ENCODE measurements around the gene PHGDH.

The PHGDH gene

DNA sequence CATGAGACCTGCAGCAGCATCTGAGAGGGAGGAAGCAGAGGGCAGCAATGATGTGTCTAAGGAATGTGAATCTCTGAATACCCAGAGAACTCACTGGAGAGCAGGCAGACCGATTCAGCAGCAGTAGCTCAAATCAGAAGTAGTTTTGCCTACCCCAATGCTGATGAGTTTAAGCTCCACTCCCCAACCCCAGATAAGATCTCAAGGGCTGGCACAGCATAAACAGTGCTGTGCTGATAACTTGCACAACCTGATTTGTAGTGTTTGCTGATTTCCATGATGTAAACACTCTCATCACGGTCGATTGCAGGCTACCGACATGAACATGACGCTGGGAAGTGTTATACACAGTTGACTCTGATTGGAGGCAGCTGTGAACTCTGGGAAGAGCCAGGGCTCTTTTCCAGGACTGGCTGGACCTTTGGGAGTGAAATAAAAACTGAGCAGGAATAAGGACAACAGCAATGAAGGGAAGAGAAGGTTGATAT, 68.2 kb downstream of the PHGDH start:
- H3K4me2 ChIP-seq (ENCODE audit: low read depth, low read length) = no peak overlapping the region
- no peak overlapping the region for H3K4me3 ChIP-seq (ENCODE audit: low read length)
- TF ChIP-seq EZH2 (optimal IDR thresholded peaks at IDR 0.05; ENCODE audit: low read depth, low read length) (no peak), EZH2phosphoT487 (IDR thresholded peaks at IDR 0.05; ENCODE audit: low read length) (no peak), CTCF (IDR thresholded peaks at IDR 0.05; ENCODE audit: low read length) (no peak)
- no peak overlapping the region for H3K9ac ChIP-seq (ENCODE audit: low read length)
- H3K36me3 ChIP-seq (replicated peaks; ENCODE audit: insufficient read depth, low read length) = no peaks in the 10 kb centered on the region
- H4K20me1 ChIP-seq (ENCODE audit: insufficient read depth, low read length) = no peaks in the 10 kb centered on the region
- H3F3A ChIP-seq (ENCODE audit: insufficient read depth, low read length) = no peaks in the 10 kb centered on the region
- H3K27me3 ChIP-seq (replicated peaks; ENCODE audit: insufficient read depth, low read length) = no peaks in the 10 kb centered on the region
- H3K4me1 ChIP-seq (ENCODE audit: low read length) = no peaks in the 10 kb centered on the region
- no peak for DNase-seq
- no peak overlapping the region for H2AFZ ChIP-seq (ENCODE audit: low read length)
- H3K27ac ChIP-seq (ENCODE audit: low read length) = no peak overlapping the region
- H3K79me2 ChIP-seq (ENCODE audit: low read length) = no peaks in the 10 kb centered on the region
- H3K9me3 ChIP-seq (replicated peaks; ENCODE audit: insufficient read depth, low read length) = no peaks in the 10 kb centered on the region
- no peaks in the 10 kb centered on the region for H3K9me2 ChIP-seq (replicated peaks; ENCODE audit: insufficient read depth, low read length)

DNA sequence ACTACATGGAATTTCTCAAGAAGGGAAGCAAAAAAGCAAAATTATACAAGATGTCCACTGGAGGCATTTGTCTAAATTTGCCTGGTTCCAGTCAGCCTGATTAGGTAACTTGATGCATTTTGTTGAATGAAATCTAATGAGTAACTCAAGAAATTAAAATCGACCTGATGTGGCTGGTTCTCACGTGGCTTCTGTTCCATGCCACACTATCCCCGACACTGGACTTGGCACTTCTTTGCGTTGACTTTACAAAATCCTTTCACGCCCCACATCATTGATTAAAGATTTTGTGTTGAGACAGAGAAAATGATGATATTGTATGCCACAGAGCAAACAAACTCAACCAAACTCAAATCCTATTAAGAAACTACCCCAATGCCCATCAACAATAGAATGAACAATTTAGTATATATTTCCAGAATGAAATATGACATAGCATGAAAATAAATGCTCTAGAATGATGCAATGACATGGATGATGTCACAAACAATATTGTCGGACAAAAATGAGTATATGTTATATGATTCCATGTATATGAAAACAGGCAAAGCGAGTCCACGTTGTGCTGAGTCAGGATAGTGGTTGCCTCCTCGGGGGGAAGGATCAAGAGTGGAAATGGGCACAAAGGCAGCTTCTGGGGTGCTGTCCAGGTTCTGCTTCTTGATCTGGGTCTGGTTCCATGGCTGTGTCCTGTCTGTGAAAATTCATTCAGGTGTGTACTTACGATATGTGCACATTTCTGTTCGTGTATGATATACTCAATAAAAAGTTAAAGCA, 69.9 kb downstream of the PHGDH start:
- H3K4me1 ChIP-seq (ENCODE audit: low read length) = peaks cover 7% of the 10 kb centered on the region; the same call in 1 of the 2 replicates
- H3K27me3 ChIP-seq (replicated peaks; ENCODE audit: insufficient read depth, low read length) = no peaks in the 10 kb centered on the region
- H3K36me3 ChIP-seq (replicated peaks; ENCODE audit: insufficient read depth, low read length) = no peaks in the 10 kb centered on the region
- H3F3A ChIP-seq (ENCODE audit: insufficient read depth, low read length) = no peaks in the 10 kb centered on the region
- no peak overlapping the region for H3K4me2 ChIP-seq (ENCODE audit: low read depth, low read length)
- no peak overlapping the region for H3K4me3 ChIP-seq (ENCODE audit: low read length)
- TF ChIP-seq CTCF (IDR thresholded peaks at IDR 0.05; ENCODE audit: low read length) (no peak), EZH2phosphoT487 (IDR thresholded peaks at IDR 0.05; ENCODE audit: low read length) (no peak), EZH2 (optimal IDR thresholded peaks at IDR 0.05; ENCODE audit: low read depth, low read length) (no peak)
- no peaks in the 10 kb centered on the region for H3K9me3 ChIP-seq (replicated peaks; ENCODE audit: insufficient read depth, low read length)
- H3K79me2 ChIP-seq (ENCODE audit: low read length) = no peaks in the 10 kb centered on the region
- DNase-seq = no peak
- no peak overlapping the region for H3K9ac ChIP-seq (ENCODE audit: low read length)
- H3K27ac ChIP-seq (ENCODE audit: low read length) = no peak overlapping the region
- H3K9me2 ChIP-seq (replicated peaks; ENCODE audit: insufficient read depth, low read length) = no peaks in the 10 kb centered on the region
- no peak overlapping the region for H2AFZ ChIP-seq (ENCODE audit: low read length)
- H4K20me1 ChIP-seq (ENCODE audit: insufficient read depth, low read length) = no peaks in the 10 kb centered on the region

GRCh38 chr1:119782631-119783325, 71.0 kb downstream of the PHGDH start:
- H3K4me3 ChIP-seq (ENCODE audit: low read length) = no peak overlapping the region
- H3K9me2 ChIP-seq (replicated peaks; ENCODE audit: insufficient read depth, low read length) = no peaks in the 10 kb centered on the region
- H3K79me2 ChIP-seq (ENCODE audit: low read length) = no peaks in the 10 kb centered on the region
- H3K4me1 ChIP-seq (ENCODE audit: low read length) = peaks cover 14% of the 10 kb centered on the region
- no peaks in the 10 kb centered on the region for H3F3A ChIP-seq (ENCODE audit: insufficient read depth, low read length)
- H4K20me1 ChIP-seq (ENCODE audit: insufficient read depth, low read length) = no peaks in the 10 kb centered on the region
- H3K27ac ChIP-seq (ENCODE audit: low read length) = no peak overlapping the region
- no peak overlapping the region for H2AFZ ChIP-seq (ENCODE audit: low read length)
- no peak for DNase-seq
- no peak overlapping the region for H3K9ac ChIP-seq (ENCODE audit: low read length)
- TF ChIP-seq EZH2 (optimal IDR thresholded peaks at IDR 0.05; ENCODE audit: low read depth, low read length) = no peak
- no peak for TF ChIP-seq EZH2phosphoT487 (IDR thresholded peaks at IDR 0.05; ENCODE audit: low read length)
- TF ChIP-seq CTCF (IDR thresholded peaks at IDR 0.05; ENCODE audit: low read length) = no peak
- no peaks in the 10 kb centered on the region for H3K9me3 ChIP-seq (replicated peaks; ENCODE audit: insufficient read depth, low read length)
- H3K36me3 ChIP-seq (replicated peaks; ENCODE audit: insufficient read depth, low read length) = no peaks in the 10 kb centered on the region
- no peak overlapping the region for H3K4me2 ChIP-seq (ENCODE audit: low read depth, low read length)
- no peaks in the 10 kb centered on the region for H3K27me3 ChIP-seq (replicated peaks; ENCODE audit: insufficient read depth, low read length)

Data from MM.1S (cell line).